IMR-90 (cell line): ENCODE data around the gene RHOF. TPM values are rescaled to one million over a fixed set of nuclear protein-coding genes. Genes with fewer than 3 reads are reported as not detected.

Experiments used
- ATAC-seq: fragments of 200-7000 bp; cut with Tn5 transposase; 2 replicates; pipeline ENCODE4 v1.9.1; 2020; ENCODE audit warnings: low read depth, mild to moderate bottlenecking, moderate library complexity
- BruUV-seq: library from RNA; stranded (reverse); fragments of 400-500 nt; replicated peaks from 2 replicates; lab custom pipeline; 2021; lab: Mats Ljungman, UMichigan
- CTCF ChIA-PET: fragments of 300-600 bp; formaldehyde crosslinking; extraction: SDS; loops from one replicate; lab custom pipeline; 2021; ENCODE audit warnings: antibody characterized with exemption; lab: Yijun Ruan, JAX
- POLR2A ChIA-PET: fragments of 300-600 bp; sonication (Branson Sonifier 250); formaldehyde crosslinking; loops from one replicate; lab custom pipeline; 2022; ENCODE audit warnings: antibody characterized with exemption; ENCODE audit not compliant: unreplicated experiment; lab: Charles Lee
- DNase-seq: peaks from one replicate; pipeline ENCODE4 v3.0.0; 2013
- H2AFZ ChIP-seq: replicated peaks from 2 replicates; pipeline ENCODE3; 2013; ENCODE audit warnings: low read length, mild to moderate bottlenecking; ENCODE audit not compliant: poor library complexity
- H2AK5ac ChIP-seq: 2 replicates; pipeline ENCODE4 v1.6.1; 2013; ENCODE audit warnings: low read depth, low read length, inconsistent platforms
- H2AK9ac ChIP-seq: replicated peaks from 2 replicates; pipeline ENCODE3; 2013; ENCODE audit warnings: mild to moderate bottlenecking, low read depth, low read length, moderate library complexity; ENCODE audit not compliant: poor library complexity
- H2BK120ac ChIP-seq: 2 replicates; pipeline ENCODE4 v1.6.1; 2013; ENCODE audit warnings: low read depth, low read length, inconsistent platforms
- H2BK15ac ChIP-seq: 3 replicates; pipeline ENCODE4 v1.6.1; 2013; ENCODE audit warnings: low read depth, low read length, inconsistent platforms
- H2BK20ac ChIP-seq: 2 replicates; pipeline ENCODE4 v1.6.1; 2013; ENCODE audit warnings: low read depth, mild to moderate bottlenecking, inconsistent platforms, low read length, moderate library complexity
- H2BK5ac ChIP-seq: 2 replicates; pipeline ENCODE4 v1.6.1; 2013; ENCODE audit warnings: mild to moderate bottlenecking, low read depth, low read length, inconsistent platforms; ENCODE audit not compliant: poor library complexity, severe bottlenecking
- H3K14ac ChIP-seq: replicated peaks from 2 replicates; pipeline ENCODE4 v1.6.1; 2013; ENCODE audit warnings: low read depth, low read length, inconsistent platforms
- H3K18ac ChIP-seq: 2 replicates; pipeline ENCODE4 v1.6.1; 2013; ENCODE audit warnings: low read depth, low read length, control low read depth
- H3K23ac ChIP-seq: 2 replicates; pipeline ENCODE4 v1.6.1; 2013; ENCODE audit warnings: low read depth, low read length, inconsistent platforms
- H3K27ac ChIP-seq: 2 replicates; pipeline ENCODE4 v1.5.1; 2013; ENCODE audit warnings: mild to moderate bottlenecking, control low read depth, low read length; ENCODE audit not compliant: insufficient read depth
- H3K27me3 ChIP-seq: 2 replicates; pipeline ENCODE4 v1.6.1; 2013; ENCODE audit warnings: low read length; ENCODE audit not compliant: control insufficient read depth, insufficient read depth
- H3K36me3 ChIP-seq: 2 replicates; pipeline ENCODE4 v1.6.1; 2013; ENCODE audit warnings: low read length, mixed read lengths; ENCODE audit not compliant: control insufficient read depth, insufficient read depth
- H3K4ac ChIP-seq: 2 replicates; pipeline ENCODE4 v1.6.1; 2013; ENCODE audit warnings: low read depth, low read length, inconsistent platforms
- H3K4me1 ChIP-seq: 2 replicates; pipeline ENCODE4 v1.6.1; 2013; ENCODE audit warnings: low read length, mixed read lengths; ENCODE audit not compliant: control insufficient read depth, insufficient read depth
- H3K4me2 ChIP-seq: 2 replicates; pipeline ENCODE4 v1.6.1; 2013; ENCODE audit warnings: low read depth, mild to moderate bottlenecking, control low read depth, low read length, moderate library complexity
- H3K4me3 ChIP-seq: 2 replicates; pipeline ENCODE4 v1.5.1; 2013; ENCODE audit warnings: low read depth, mild to moderate bottlenecking, control low read depth, low read length, moderate library complexity; ENCODE audit not compliant: insufficient read depth
- H3K56ac ChIP-seq: 2 replicates; pipeline ENCODE4 v1.6.1; 2013; ENCODE audit warnings: low read length, inconsistent platforms; ENCODE audit not compliant: insufficient read depth; ENCODE audit errors: extremely low read depth
- H3K79me1 ChIP-seq, 2 experiments: 2 replicates each; pipeline ENCODE4 v1.6.1; 2013; ENCODE audit warnings: low read length in 2 of 2, inconsistent platforms in 1 of 2, low read depth in 1 of 2
- H3K9ac ChIP-seq: 2 replicates; pipeline ENCODE4 v1.6.1; 2013; ENCODE audit warnings: low read depth, low read length, control low read depth
- H3K9me1 ChIP-seq: 2 replicates; pipeline ENCODE4 v1.6.1; 2013; ENCODE audit warnings: low read length, inconsistent platforms; ENCODE audit not compliant: insufficient read depth
- H3K9me3 ChIP-seq: 2 replicates; pipeline ENCODE4 v1.6.1; 2013; ENCODE audit warnings: low read length; ENCODE audit not compliant: control insufficient read depth, insufficient read depth
- H4K20me1 ChIP-seq: 2 replicates; pipeline ENCODE4 v1.6.1; 2013; ENCODE audit warnings: low read length, inconsistent platforms; ENCODE audit not compliant: insufficient read depth
- H4K5ac ChIP-seq: 2 replicates; pipeline ENCODE4 v1.6.1; 2013; ENCODE audit warnings: mild to moderate bottlenecking, low read depth, low read length, control low read depth
- H4K8ac ChIP-seq, 2 experiments: 2 replicates each; pipeline ENCODE4 v1.6.1; 2013; ENCODE audit warnings: low read depth in 2 of 2, low read length in 2 of 2, control low read depth in 1 of 2, inconsistent platforms in 1 of 2
- H4K91ac ChIP-seq: 2 replicates; pipeline ENCODE4 v1.6.1; 2013; ENCODE audit warnings: low read depth, low read length, inconsistent platforms; ENCODE audit not compliant: insufficient read depth
- BHLHE40 ChIP-seq: fragments of 150-350 bp; IDR thresholded peaks from 2 replicates; pipeline ENCODE4 v1.6.1; 2016; ENCODE audit warnings: mild to moderate bottlenecking, low read depth, low read length
- FOS ChIP-seq: fragments of 150-350 bp; IDR thresholded peaks from 2 replicates; pipeline ENCODE4 v1.6.1; 2016; ENCODE audit warnings: low read depth, low read length
- MAFK ChIP-seq: IDR thresholded peaks from 2 replicates; pipeline ENCODE4 v1.6.1; 2012; ENCODE audit warnings: low read depth, low read length, improper control_type of control experiment
- RAD21 ChIP-seq: IDR thresholded peaks from 2 replicates; pipeline ENCODE4 v1.6.1; 2012; ENCODE audit warnings: low read length, improper control_type of control experiment
- RFX5 ChIP-seq: IDR thresholded peaks from 2 replicates; pipeline ENCODE4 v1.8.0; 2012; ENCODE audit warnings: low read depth, mild to moderate bottlenecking, low read length, moderate library complexity
- WGBS, 2 experiments: methylation state at CpG; one replicate each; pipeline versions ENCODE4 v1.1.5 to v1.1.7; 2013; ENCODE audit warnings: missing lambda C conversion rate in 2 of 2; ENCODE audit not compliant: insufficient read length in 1 of 2; ENCODE audit errors: extremely low coverage in 2 of 2; 5-methylcytosine and 5-hydroxymethylcytosine counted together
- dilution Hi-C: fragments of 300-500 bp; cut with HindIII; formaldehyde crosslinking; loops from one replicate; pipeline ENCODE4 v1.14.3; 2018; ENCODE audit warnings: low sequenced_read_pairs; ENCODE audit not compliant: unreplicated experiment
- in situ Hi-C: fragments of 300-500 bp; cut with MboI; formaldehyde crosslinking; loops from 3 replicates; pipeline ENCODE4 v1.14.3; 2019; ENCODE audit warnings: low sequenced_read_pairs, inconsistent platforms, mixed read lengths
- intact Hi-C: fragments of 100-400 bp; cut with micrococcal nuclease; formaldehyde crosslinking; loops from 2 replicates; pipeline ENCODE4 v1.10.0; 2022
- polyA plus RNA-seq, 3 experiments: library from polyadenylated mRNA; depleted of rRNA; stranded (reverse); fragments of >200 nt; gene quantifications; 2 replicates each; pipeline ENCODE4 v1.2.3, GENCODE V29; 2012; ENCODE audit warnings: low replicate concordance in 1 of 3
- total RNA-seq: library from RNA; depleted of rRNA; stranded (reverse); fragments of >200 nt; gene quantifications from 2 replicates; pipeline ENCODE4 v1.2.3, GENCODE V29; 2012

RHOF gene
- total and polyA plus RNA-seq, 2 of the 4 experiments (the other 2 are of a cell fraction) = 3.0 to 5.1 TPM

- 90% methylated on average over 15 of the region's 29 CpGs; no CpG with 5 or more reads in 1 of the 2 experiments for WGBS, 2 experiments
- no peaks in the 10 kb centered on the region for H3K27me3 ChIP-seq
Observed at GRCh38 chr12:121830588-121831265, 37.2 kb upstream of the RHOF start.

More at GRCh38 chr12:121830588-121831265, 37.2 kb upstream of the RHOF start:
- Histone ChIP-seq H3K4me2 (no peak overlapping the region), H3K56ac (no peak overlapping the region), H3K9me3 (no peaks in the 10 kb centered on the region), H2BK15ac (no peak overlapping the region), H3K36me3 (peaks cover 51% of the 10 kb centered on the region), H3K23ac (no peak overlapping the region), H3K4me1 (no peaks in the 10 kb centered on the region), H4K20me1 (peaks cover 6% of the 10 kb centered on the region; the same call in 1 of the 2 replicates), H2BK120ac (no peak overlapping the region), H3K9ac (no peak overlapping the region), H3K18ac (no peak overlapping the region), H4K5ac (no peak overlapping the region), H3K14ac (no peak overlapping the region), H4K8ac (no peak overlapping the region), H2BK5ac (no peak overlapping the region), H2BK20ac (no peak overlapping the region), H4K91ac (no peak overlapping the region), H3K4me3 (no peak overlapping the region), H2AFZ (no peak overlapping the region), H3K9me1 (no peaks in the 10 kb centered on the region), H3K4ac (no peak overlapping the region), H3K79me1 (peaks cover 13 to 31% of the 10 kb centered on the region in 2 experiments), H3K27ac (no peak overlapping the region), H2AK9ac (peak overlapping the region; percentile 16), H2AK5ac (no peak overlapping the region)
- no peak for DNase-seq
- TSS peak; percentile 81 for BruUV-seq
- dilution Hi-C loops = no loop called here
- POLR2A ChIA-PET = no interaction called here
- intact Hi-C loops = no loop called here
- CTCF ChIA-PET = no interaction called here
- no peak for ATAC-seq
- in situ Hi-C loops = no loop called here
- TF ChIP-seq RFX5 (no peak), BHLHE40 (no peak), MAFK (no peak), FOS (no peak), RAD21 (no peak)
